ENCODE results near the gene GLRX.
A peak's percentile ranks its signal among the peaks of the same experiment; 100 is the strongest.
"Not testable (repeated sequence)": the region's sequence is repeated elsewhere in the genome, so short reads cannot be mapped to it uniquely, and the experiment has no call there.

The GLRX gene, protein sequence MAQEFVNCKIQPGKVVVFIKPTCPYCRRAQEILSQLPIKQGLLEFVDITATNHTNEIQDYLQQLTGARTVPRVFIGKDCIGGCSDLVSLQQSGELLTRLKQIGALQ

DNA sequence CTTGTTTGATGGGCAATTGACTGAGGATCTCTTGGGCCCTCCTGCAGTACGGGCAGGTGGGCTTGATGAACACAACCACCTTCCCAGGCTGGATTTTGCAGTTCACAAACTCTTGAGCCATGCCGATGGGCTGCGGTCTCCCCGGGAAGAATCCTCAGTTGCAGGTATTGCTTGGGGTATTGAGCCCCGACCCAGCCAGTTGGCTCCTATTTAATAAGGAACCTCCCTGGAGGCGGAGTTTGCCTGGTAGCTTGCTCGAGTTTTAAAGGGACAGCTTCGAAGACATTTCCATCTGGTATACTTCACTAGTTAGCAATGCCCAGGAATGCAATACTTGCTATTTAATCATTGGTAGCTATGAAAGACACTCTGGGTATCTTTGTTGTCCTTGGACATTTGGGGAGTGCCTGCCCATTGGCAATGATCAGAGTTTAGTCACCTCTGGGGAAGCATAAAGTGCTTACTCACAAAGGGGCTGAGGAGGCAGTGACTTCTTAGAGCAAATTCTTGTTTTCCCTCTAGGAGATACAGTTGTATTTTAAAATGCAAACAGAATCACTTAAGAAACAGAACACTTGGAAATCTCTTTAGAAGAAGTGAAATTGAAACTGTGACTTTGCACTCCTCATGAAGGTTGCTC, at the start of gene GLRX:
TSS of gene GLRX (minus strand) at position 185 of the 640 bp plus-strand sequence. CDS start at position 121, 64 bp downstream.
- DNase-seq = peak; percentile 48 to 95 (median 79)
- intact Hi-C loops (cut with DNase I) = no loop called here

DNA sequence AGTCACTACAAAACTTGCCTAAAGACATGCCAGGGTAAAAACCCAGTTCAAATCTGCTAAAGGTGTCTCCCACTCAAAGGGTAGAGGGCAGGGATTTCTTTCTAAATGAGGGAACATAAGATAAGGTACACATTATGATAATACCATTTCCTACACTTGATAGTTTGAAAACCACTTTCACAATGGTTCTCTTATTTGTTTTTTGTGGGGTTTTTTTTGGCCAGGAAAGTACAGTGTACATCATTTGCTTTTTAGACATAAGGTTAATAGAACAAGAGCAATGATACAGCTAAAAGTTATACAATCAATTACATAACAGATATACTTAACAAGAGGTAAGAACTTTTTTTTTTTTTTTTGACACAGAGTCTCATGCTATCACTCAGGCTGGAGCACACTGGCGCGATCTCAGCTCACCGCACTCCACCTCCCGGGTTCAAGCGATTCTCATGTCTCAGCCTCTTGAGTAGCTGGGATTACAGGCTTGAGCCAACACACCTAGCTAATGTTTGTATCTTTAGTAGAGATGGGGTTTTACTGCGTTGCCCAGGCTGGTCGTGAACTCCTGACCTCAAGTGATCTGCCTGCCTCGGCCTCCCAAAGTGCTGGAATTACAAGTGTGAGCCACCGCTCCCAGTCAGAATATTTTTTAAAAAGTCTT, 48.8 kb upstream of the GLRX start:
- no peak for DNase-seq
- intact Hi-C loops (cut with DNase I) = no loop called here

DNA sequence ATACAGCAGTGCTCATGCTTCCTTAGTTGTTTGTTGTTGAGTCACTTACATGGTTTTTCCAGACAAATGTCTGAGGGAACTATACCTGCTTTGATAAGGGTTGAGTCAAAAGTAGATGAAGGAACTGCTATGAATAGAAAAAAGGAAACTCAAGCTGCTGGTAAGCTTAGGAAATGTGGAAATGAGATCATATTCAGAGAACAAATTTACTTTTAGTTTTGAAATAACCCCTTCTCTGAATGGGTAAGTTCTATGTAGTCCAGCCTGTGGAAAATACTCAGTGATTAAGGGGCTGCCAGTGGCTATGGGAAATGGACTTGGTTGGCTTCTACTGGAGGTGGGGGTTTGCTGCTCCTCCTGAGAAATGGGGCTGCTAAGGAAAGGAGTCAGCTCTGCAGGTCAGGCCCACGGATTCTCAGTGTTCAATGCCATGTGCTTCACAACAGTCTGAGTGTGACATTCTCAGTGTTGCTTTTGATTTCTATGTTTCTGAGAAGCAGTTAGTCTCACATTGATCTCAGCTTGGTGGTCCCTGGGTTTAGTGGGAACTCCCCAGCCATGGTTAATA, 47.7 kb upstream of the GLRX start:
- no peak for DNase-seq
- intact Hi-C loops (cut with DNase I) = no loop called here

DNA sequence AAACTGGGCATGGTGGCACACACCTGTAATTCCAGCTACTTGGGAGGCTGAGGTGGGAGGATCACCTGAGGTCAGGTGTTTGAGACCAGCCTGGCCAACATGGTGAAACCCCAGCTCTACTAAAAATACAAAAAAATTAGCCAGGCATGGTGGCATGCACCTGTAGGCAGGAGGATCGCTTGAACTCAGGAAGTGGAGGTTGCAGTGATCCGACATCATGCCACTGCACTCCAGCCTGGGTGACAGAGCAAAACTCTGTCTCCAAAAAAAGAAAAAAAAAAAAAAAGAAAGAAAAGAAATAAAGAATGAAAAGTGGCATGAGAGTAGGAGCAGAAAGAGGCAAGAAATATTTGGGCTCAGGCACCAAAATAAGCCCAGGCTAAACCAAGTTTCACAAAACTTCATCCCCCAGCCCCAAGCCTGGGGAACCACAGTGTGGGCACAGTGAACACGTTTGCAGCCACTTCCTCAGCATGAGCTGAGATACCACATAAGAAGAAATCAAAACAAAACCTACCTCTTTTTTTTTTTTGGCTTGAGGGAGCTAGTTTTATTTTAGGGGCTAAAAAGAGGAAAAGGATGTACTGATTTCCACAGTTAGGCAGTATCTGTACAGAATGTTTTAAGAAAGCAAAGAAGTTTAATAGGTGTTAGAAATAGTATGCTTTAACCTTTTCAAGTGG, 46.8 kb upstream of the GLRX start:
- DNase-seq = peak in 6 of 42 donors; percentile 24 to 61 (median 32)
- intact Hi-C loops (cut with DNase I) = not testable (repeated sequence)

DNA sequence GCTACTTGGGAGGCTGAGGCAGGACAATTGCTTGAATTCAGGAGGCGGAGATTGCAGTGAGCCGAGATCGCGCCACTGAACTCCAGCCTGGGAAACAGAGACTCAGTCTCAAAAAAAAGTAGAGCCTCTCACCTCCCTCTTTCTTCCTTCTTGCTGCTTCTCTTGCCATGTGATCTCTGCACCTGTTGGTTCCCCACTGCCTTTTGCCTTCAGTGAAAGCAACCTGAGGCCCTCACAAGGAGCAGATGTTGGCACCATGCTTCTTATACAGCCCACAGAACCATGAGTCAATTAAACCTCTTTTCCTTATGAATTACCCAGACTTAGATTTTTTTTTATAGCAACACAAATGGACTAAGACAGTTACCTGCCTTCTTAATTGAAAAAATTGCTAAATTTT, 45.6 kb upstream of the GLRX start:
- intact Hi-C loops (cut with DNase I) = no loop called here

DNA sequence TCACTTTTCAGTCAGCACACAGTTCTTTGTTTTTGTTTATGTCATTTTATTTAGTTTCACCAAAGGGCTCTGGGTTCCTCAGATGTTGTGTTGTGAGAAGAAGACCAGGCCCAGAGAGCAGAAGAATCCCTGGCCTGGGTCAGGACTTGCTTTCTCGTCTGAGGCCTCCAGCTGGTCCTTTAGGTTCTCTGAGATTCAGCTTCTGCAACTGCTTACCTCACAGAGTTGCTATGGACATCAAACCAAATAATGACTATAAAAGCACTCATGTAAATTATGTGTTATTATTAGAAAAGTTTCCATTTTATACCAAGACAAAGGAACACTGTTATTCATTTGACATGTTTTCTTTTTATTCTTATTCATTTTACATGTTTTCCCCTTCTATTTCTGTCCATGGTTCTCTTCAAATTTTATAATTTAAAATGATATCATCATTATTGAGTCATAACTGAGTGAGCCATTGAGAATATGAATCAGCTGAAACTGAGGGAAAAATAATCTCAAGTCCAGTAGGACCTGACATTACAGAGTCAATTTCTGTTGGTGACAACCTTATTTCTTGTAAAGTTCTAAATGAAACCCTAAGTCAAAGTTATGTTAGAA, 44.0 kb upstream of the GLRX start:
- intact Hi-C loops (cut with DNase I) = no loop called here
- DNase-seq = peak in 1 of 42 donors; percentile 30

More for the DNA sequence above, 45.6 kb upstream of the GLRX start:
- no peak for DNase-seq

DNA sequence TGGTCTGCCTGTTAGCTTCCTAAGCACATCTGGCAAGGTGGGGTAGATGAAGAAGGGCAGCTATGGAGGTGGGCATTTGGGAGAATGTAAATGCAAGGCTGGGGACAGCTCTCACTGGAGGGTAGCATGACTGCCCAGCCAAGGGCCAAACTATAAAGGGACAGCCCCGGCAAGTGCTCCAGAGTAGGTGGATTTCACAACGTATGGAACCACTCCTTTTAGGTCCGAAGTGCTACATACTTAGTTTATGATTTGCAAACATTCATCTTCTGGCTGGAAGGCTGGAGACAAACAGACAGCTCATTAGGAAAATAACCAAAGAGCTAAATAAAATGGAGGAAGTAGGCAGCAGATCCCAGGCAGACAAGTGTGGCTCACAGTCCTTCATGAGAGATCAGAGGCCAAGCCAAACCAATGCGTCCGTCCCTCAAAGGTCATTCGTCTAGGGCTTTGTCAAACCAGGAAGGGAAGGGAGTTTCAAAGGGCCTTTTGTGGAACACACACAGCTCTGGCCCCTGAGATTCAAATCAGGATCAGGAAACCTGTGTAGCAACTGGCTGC, 42.5 kb upstream of the GLRX start:
- intact Hi-C loops (cut with DNase I) = no loop called here
- DNase-seq = peak in 2 of 42 donors; percentile 41 to 50

DNA sequence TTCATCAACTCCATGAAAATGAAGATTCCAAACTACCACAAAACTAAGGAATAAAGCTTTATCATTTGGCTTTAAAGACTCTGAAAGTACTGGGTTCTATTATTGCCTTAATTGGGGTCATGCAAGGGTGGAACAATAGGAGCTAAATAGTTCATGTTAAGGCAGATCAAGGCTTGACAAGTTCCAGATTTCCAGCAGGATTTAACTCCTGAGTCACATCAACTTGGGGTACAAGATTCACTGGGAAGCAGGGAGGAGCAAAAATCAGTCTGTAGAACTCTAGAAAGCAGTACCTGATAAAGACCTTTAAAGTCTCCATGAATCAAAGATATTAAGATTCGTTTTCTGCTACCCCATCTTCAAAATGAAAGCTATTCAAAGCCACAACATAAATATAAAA, 41.9 kb upstream of the GLRX start:
- no peak for DNase-seq
- intact Hi-C loops (cut with DNase I) = no loop called here

DNA sequence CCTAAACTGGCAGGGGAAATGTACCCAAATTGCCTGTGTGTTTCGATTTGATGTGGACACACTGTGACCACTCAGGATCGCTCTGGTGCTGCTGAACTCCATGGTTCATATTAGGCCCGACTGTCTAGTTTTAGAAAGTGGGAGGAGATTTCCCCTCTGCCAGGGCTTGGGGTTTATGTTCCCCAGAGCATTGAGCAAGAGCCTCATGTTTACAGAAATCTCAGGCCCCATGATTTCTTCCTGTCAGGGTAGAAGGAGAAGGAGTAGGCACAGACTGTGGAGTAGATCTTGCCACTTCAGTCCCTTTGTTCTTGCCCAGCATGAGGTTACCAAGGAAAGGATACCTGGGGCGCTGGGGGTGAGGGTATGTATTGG, 40.8 kb upstream of the GLRX start:
- peak in 3 of 42 donors; percentile 35 to 50 (median 38) for DNase-seq
- intact Hi-C loops (cut with DNase I) = no loop called here

DNA sequence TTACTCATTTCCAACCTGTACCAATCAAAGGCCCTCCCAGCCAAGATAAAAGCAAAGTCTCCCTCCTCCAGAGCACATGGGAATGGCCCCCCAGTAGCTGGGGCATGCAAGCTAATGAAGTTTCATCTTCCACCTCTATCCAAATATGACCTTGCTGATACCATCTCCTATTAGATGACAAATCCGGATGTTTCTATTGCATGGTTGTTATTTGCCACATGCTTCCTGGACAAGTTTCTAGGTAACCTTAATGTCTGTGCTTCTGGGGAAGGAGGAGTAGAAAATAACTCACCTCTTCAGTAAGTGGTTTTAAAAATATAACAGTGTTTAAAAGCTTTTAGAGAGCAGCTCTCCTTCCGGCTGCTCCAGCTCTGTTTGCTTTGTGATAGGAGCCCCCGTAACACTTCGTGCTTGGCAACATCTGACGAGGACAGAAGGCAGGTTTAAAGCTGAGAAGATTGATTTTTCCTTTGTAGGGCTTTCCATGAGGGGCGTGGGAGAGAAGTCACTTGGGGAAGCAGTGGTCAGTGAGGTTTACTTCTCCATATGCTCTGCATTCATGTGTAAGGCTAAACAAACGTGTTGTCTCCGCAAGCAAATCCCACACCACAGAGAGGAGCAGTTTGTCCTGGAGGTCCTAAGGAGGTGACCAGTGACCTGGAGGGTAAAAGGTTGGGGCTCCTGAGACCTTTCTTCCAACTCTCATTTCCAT, 40.3 kb upstream of the GLRX start:
- DNase-seq = no peak
- intact Hi-C loops (cut with DNase I) = no loop called here

DNA sequence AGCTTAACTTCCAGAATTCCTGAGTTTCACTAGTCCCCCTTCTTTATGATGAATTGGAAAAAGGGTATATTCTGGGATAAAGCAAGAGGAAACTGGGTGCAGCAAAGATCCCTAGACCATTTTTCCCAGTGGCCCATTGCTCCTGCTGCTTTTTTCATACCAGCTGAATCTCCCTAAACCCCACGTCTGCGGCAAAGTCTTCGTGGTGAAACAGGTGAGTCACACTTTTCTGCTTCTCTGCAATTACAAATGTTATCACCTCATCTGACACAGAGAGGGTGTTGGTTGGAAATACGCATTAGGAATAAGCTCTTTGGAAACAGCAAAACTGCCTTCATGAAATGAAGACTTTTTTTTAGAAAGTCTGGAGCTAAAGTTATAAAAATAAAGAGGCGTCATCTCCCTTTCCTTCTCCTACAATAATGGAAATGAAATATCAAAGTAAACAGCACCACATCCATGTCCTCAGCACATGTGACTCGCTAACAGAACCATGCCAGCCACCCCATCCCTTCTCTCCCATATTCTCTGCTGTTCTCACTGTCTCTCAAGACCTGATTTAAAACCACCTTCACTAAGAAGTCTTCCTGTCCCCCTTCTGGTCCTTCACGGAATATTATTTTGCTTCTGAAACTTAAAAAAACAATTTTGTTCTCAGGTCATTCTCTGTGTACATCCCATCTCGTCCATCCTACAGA, 39.5 kb upstream of the GLRX start:
- intact Hi-C loops (cut with DNase I) = loop anchor here (2.0 kb wide), 1 partner anchor 475 kb away; no protein-coding TSS in a partner anchor
- peak in 20 of 42 donors; percentile 36 to 81 (median 54) for DNase-seq

DNA sequence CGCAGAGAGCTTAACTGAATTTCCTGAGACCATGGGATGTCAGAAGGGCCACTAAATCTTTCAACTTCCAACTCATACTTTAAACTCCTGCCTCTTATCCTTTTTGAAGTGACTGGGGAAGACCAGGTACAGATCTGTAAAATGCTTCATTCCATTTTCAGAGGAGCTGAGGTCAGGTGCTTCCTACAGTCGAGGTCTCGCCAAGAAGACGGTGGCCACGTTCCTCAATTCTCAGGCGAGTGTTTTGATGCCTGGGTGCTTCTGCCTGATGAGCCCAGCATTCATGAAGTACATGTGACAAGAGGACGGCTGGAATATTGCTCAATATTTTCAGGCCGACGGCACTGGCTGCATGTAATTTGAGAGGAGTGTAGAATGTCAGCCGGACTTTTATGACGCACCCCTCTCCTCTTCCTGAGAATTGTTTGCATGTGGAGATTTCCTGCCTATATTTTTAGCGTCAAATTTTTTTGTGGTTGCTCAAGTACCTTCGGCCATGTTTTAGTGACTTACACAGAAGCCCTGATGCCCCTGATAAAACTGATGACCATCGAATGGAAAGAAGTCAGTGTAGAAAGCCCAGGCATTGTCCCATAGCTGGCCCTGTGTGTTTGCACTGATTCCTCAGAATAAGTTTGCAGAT, 38.8 kb upstream of the GLRX start:
- intact Hi-C loops (cut with DNase I) = loop anchor here (2.0 kb wide), 1 partner anchor 475 kb away; no protein-coding TSS in a partner anchor
- peak in 16 of 42 donors; percentile 21 to 76 (median 44) for DNase-seq

DNA sequence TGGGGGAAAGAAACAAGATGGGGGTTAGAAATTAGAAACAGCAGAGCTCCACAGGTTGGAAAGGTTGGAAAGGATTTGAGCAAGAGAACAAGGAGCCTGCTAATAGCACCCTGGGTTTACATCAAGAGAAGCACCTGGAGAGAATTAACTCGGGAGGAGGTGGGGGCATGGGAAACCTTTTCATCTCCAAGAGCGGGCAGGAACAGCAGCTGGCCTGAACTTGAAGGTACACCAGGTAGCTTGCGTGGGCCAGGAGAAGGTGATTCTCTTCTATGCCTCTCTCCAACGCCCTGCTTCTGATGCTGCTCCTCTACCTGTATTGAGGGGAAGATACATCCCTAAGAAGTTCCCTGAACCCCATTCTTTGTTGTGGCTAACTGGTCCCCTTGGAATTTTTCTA, 37.1 kb upstream of the GLRX start:
- intact Hi-C loops (cut with DNase I) = loop anchor here (2.0 kb wide), 2 partner anchors 101 to 477 kb away; partner anchors contain the start of gene ELL2
- no peak for DNase-seq

DNA sequence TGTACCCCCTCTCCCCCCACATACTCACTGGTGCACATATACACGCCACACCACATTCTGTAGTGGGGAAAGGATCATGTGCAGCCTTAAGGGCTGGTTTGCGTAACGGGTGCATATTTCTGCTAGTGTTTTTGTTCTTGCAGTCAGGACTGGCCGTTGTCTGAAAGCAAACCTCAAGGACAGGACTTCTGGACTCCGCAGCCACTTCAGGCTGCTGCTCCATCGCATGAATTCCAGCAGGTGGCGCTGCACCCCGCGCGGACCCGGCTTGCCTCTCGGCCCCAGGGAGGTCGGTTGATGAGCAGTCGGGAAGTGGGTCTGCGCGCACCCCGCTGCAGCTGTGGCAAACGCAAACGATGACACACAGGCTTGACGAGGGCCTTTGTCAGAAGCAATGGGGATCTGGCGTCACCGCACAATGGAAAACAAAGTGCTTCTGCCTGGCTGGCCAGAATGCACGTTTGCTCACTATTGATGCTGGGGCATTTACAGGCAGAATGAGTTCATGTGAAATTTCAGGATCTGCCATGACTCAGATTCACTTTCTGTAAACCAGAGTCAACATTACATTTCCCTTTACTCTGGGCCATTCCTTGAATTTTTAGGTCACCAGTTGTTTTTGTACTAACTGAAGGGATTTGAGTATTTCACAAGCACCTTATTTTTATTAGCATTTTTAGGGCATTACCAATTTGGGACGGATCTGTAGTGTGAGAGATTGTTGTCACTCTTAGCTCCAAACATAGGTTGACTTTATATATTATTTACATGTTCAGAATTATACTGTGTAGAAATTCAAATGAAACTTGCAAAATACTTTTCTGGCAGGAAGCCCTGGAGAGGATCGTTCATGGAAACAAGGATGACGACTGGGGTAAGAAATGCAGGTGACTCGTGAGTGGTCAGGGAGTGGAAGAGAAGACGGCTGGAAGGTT, 36.4 kb upstream of the GLRX start:
- DNase-seq = peak; percentile 88 to 98 (median 95)
- intact Hi-C loops (cut with DNase I) = loop anchor here (2.0 kb wide), 1 partner anchor 102 kb away; the partner anchor contains the start of gene ELL2

DNA sequence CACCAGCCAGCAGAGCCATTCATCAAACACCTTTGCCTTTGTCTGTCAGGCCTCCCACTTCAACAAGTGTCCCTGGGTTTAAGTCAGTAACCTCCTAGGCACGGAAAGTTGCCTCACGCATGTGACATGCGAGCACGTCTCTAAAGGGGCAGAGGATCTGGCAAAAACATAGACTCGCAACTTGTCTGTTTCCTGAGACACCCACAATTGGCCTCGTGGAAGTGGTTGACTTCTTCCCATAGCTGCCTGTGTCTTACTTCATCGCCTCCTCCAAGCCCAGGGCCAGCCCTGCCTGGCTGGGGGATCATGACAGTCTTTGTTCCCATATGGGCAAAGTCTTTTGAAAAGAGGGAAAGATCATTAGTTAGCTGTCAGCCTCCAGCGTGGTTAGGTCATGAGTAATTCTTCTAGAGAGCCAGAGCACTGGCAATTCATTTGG, 35.5 kb upstream of the GLRX start:
- intact Hi-C loops (cut with DNase I) = loop anchor here (2.0 kb wide), 1 partner anchor 103 kb away; the partner anchor contains the start of gene ELL2
- peak in 14 of 42 donors; percentile 21 to 62 (median 40) for DNase-seq
